SK-N-MC (cell line): ENCODE data around the gene REM1.

Experiments
- EZH2 ChIP-seq: fragments of 200-600 bp; sonication (generic); IDR thresholded peaks from one replicate; pipeline ENCODE4 v1.6.1; 2017; ENCODE audit warnings: antibody characterized with exemption
- FOXP2 ChIP-seq: optimal IDR thresholded peaks from 2 replicates; pipeline ENCODE3; 2011; ENCODE audit warnings: mild to moderate bottlenecking, moderate library complexity; ENCODE audit not compliant: insufficient read depth; ENCODE audit errors: extremely low read length, control extremely low read depth
- POLR2AphosphoS5 ChIP-seq: IDR thresholded peaks from 2 replicates; pipeline ENCODE4 v1.6.1; 2012; ENCODE audit warnings: mild to moderate bottlenecking, low read depth, low read length, borderline replicate concordance

- TF ChIP-seq EZH2 (no peak), POLR2AphosphoS5 (no peak), FOXP2 (no peak)
Measured at GRCh38 chr20:31500527-31500926, 25.4 kb downstream of the REM1 start.
